ENCODE results near the gene CCDC180.
"Not testable (repeated sequence)": the region's sequence is repeated elsewhere in the genome, so short reads cannot be mapped to it uniquely, and the experiment has no call there.

Gene CCDC180

GRCh38 chr9:97311798-97312500 lies 4.5 kb downstream of the CCDC180 start:
- DNase-seq = no peak

GRCh38 chr9:97312556-97312955 lies 5.1 kb downstream of the CCDC180 start:
- DNase-seq = no peak

GRCh38 chr9:97313243-97313642 lies 5.8 kb downstream of the CCDC180 start:
- no peak for DNase-seq

- DNase-seq = no peak
Measured at GRCh38 chr9:97313746-97314145, 6.3 kb downstream of the CCDC180 start.

- no peak for DNase-seq
Measured at GRCh38 chr9:97314503-97314902, 7.0 kb downstream of the CCDC180 start.

- no peak for DNase-seq
Measured at GRCh38 chr9:97315550-97315949, 8.1 kb downstream of the CCDC180 start.

- no peak for DNase-seq
Measured at GRCh38 chr9:97316904-97317303, 9.4 kb downstream of the CCDC180 start.

GRCh38 chr9:97318433-97318832 lies 11.0 kb downstream of the CCDC180 start:
- no peak for DNase-seq

- DNase-seq = no peak
Measured at GRCh38 chr9:97319395-97319794, 11.9 kb downstream of the CCDC180 start.

- DNase-seq = no peak
Measured at GRCh38 chr9:97320080-97320642, 12.7 kb downstream of the CCDC180 start.

GRCh38 chr9:97321251-97321650 lies 13.8 kb downstream of the CCDC180 start:
- DNase-seq = no peak

- DNase-seq = no peak
Measured at GRCh38 chr9:97321691-97322090, 14.2 kb downstream of the CCDC180 start.

- DNase-seq = no peak
Measured at GRCh38 chr9:97322105-97322504, 14.6 kb downstream of the CCDC180 start.

- no peak for DNase-seq
Measured at GRCh38 chr9:97324954-97325353, 17.5 kb downstream of the CCDC180 start.

- DNase-seq = no peak
Measured at GRCh38 chr9:97327562-97327961, 20.1 kb downstream of the CCDC180 start.

- DNase-seq = no peak
Measured at GRCh38 chr9:97332993-97333392, 25.5 kb downstream of the CCDC180 start.

- not testable (repeated sequence) for DNase-seq
Measured at GRCh38 chr9:97335622-97336021, 28.2 kb downstream of the CCDC180 start.

- DNase-seq = no peak
Measured at GRCh38 chr9:97348871-97349270, 41.4 kb downstream of the CCDC180 start.

- no peak for DNase-seq
Measured at GRCh38 chr9:97349400-97349799, 41.9 kb downstream of the CCDC180 start.

GRCh38 chr9:97354637-97355036 lies 47.2 kb downstream of the CCDC180 start:
- no peak for DNase-seq

- DNase-seq = no peak
Measured at GRCh38 chr9:97357056-97357455, 49.6 kb downstream of the CCDC180 start.
